ENCODE results near the gene MTHFS. TPM values are rescaled to one million over a fixed set of nuclear protein-coding genes. Genes with fewer than 3 reads are reported as not detected.

Gene MTHFS
- total RNA-seq, 4 donors from 2014 or later: 19.4 to 41.3 (median 36.8) TPM

GRCh38 chr15:79832367-79833120 is 64.3 kb downstream of the MTHFS start:
- TF ChIP-seq CTCF (IDR thresholded peaks at IDR 0.05; ENCODE audit: low read depth): no peak

GRCh38 chr15:79831604-79832003 is 65.2 kb downstream of the MTHFS start:
- no peak for TF ChIP-seq CTCF (IDR thresholded peaks at IDR 0.05; ENCODE audit: low read depth)

- TF ChIP-seq CTCF (IDR thresholded peaks at IDR 0.05; ENCODE audit: low read depth): no peak
These were observed 66.9 kb downstream of the MTHFS start for GRCh38 chr15:79829950-79830349.

GRCh38 chr15:79828447-79828846 is 68.4 kb downstream of the MTHFS start:
- TF ChIP-seq CTCF (IDR thresholded peaks at IDR 0.05; ENCODE audit: low read depth): no peak

GRCh38 chr15:79826800-79827199 is 70.0 kb downstream of the MTHFS start:
- TF ChIP-seq CTCF (IDR thresholded peaks at IDR 0.05; ENCODE audit: low read depth): no peak

- TF ChIP-seq CTCF (IDR thresholded peaks at IDR 0.05; ENCODE audit: low read depth): no peak
These were observed 72.6 kb downstream of the MTHFS start for GRCh38 chr15:79824136-79824701.

GRCh38 chr15:79820820-79821219 is 76.0 kb downstream of the MTHFS start:
- no peak for TF ChIP-seq CTCF (IDR thresholded peaks at IDR 0.05; ENCODE audit: low read depth)

All from subcutaneous adipose tissue (tissue), 4 donors.